Muscle of leg (tissue), 11 donors: ENCODE results near the gene ELOVL5. TPM values are rescaled to one million over a fixed set of nuclear protein-coding genes. Genes with fewer than 3 reads are reported as not detected.
A peak's percentile ranks its signal among the peaks of the same experiment; 100 is the strongest.
"Not testable (repeated sequence)": the region's sequence is repeated elsewhere in the genome, so short reads cannot be mapped to it uniquely, and the experiment has no call there.

ENCODE experiments used
- DNase-seq: peaks from one replicate; pipeline ENCODE4 v3.0.0; 2013
- H3K27ac ChIP-seq: one replicate; pipeline ENCODE4 v1.5.1; 2013; ENCODE audit warnings: mild to moderate bottlenecking, low read length, control low read depth
- H3K27me3 ChIP-seq: one replicate; pipeline ENCODE4 v1.6.1; 2013; ENCODE audit warnings: low read length; ENCODE audit not compliant: control insufficient read depth, insufficient read depth
- H3K36me3 ChIP-seq: one replicate; pipeline ENCODE4 v1.6.1; 2013; ENCODE audit warnings: low read length; ENCODE audit not compliant: control insufficient read depth, insufficient read depth
- H3K4me1 ChIP-seq: one replicate; pipeline ENCODE4 v1.6.1; 2013; ENCODE audit warnings: low read length; ENCODE audit not compliant: control insufficient read depth, insufficient read depth
- H3K4me3 ChIP-seq: one replicate; pipeline ENCODE4 v1.5.1; 2013; ENCODE audit warnings: low read length, control low read depth
- H3K9me3 ChIP-seq: replicated peaks from 2 replicates; pipeline ENCODE4 v1.6.1; 2013; ENCODE audit warnings: low read depth, low read length; ENCODE audit not compliant: control insufficient read depth
- whole genome bisulfite sequencing: methylation state at CpG from one replicate; pipeline ENCODE4 v1.1.5; 2013; ENCODE audit warnings: missing lambda C conversion rate; ENCODE audit not compliant: insufficient coverage; 5-methylcytosine and 5-hydroxymethylcytosine counted together
- polyA plus RNA-seq, 8 donors: library from polyadenylated mRNA; unstranded; fragments of 120-200 nt; gene quantifications; one replicate each; pipeline versions ENCODE4 v1.2.1 to v1.2.3, GENCODE V29; 2013; ENCODE audit warnings: inconsistent platforms in 1 of 8, low replicate concordance in 1 of 8; ENCODE audit not compliant: insufficient read length in 8 of 8, insufficient read depth in 1 of 8
- total RNA-seq: library from RNA; stranded (reverse); fragments of 120-200 nt; gene quantifications from one replicate; pipeline ENCODE4 v1.2.4, GENCODE V29; 2013

The ELOVL5 gene
- total and polyA plus RNA-seq, 9 donors = 21.5 to 52.0 (median 38.1) TPM

DNA sequence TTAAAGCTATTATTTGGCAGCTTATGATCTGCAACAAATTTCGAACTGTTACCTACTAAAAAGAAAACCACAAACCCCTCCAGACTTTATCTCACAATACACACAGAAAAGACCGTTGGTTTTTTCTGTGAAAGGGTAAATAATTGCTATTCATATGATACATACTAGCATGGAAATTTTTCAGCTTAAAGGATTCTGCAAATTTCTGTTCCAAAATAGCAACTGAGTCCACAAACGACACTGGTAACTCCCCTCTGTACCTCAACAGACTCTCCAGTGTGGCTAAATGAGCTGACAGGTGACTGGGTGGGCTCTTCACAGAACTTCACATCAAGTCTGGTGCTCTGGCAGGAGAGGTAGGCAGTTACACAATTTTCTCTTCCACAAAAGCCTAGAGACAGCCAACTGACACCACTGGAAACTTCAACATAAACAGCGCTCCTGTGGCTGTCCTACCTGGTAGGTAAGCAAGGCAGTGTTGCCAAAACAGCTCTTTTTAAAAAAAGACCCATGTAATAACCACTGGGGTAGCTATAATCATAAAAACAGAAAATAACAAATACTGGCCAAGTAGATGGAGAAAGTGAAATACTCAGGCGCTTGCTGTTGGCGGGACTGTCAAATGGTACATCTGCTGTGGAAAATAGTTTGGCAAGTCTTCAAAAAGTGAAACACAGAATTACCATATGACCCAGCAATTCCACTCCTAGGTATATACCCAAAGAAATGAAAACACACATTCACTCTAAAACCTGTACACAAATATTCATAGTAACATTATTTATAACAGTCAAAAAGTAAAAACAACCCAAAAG, 37.8 kb downstream of the ELOVL5 start:
- H3K27ac ChIP-seq = no peak overlapping the region
- no CpG with 5 or more reads among the region's 6 CpGs for WGBS
- H3K27me3 ChIP-seq = no peaks in the 10 kb centered on the region
- no peak overlapping the region for H3K4me3 ChIP-seq
- no peaks in the 10 kb centered on the region for H3K36me3 ChIP-seq
- H3K4me1 ChIP-seq = peaks cover 11% of the 10 kb centered on the region
- no peak for DNase-seq
- no peaks in the 10 kb centered on the region for H3K9me3 ChIP-seq

DNA sequence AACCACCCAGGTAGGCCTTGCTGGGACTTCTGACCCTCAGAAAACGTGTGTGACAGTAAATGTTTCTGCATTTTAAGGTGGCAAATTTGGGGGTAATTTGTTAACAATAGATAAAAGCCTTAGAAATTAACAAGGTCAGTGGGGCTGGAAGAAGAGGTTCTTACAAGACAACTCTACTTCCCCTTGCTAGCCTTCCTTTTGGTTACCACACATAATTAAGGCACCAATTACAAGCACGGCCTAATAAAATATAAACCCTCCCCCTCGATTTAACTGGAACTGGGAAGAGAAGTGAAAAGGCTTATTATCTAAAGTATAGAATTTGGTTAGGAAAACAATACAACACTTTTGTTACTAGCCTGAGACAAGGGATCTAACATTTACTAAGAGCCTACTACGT, 38.8 kb downstream of the ELOVL5 start:
- DNase-seq = no peak
- H3K4me3 ChIP-seq = no peak overlapping the region
- WGBS = no CpG with 5 or more reads among the region's 4 CpGs
- no peaks in the 10 kb centered on the region for H3K9me3 ChIP-seq
- H3K4me1 ChIP-seq = peaks cover 11% of the 10 kb centered on the region
- H3K36me3 ChIP-seq = no peaks in the 10 kb centered on the region
- no peak overlapping the region for H3K27ac ChIP-seq
- no peaks in the 10 kb centered on the region for H3K27me3 ChIP-seq

DNA sequence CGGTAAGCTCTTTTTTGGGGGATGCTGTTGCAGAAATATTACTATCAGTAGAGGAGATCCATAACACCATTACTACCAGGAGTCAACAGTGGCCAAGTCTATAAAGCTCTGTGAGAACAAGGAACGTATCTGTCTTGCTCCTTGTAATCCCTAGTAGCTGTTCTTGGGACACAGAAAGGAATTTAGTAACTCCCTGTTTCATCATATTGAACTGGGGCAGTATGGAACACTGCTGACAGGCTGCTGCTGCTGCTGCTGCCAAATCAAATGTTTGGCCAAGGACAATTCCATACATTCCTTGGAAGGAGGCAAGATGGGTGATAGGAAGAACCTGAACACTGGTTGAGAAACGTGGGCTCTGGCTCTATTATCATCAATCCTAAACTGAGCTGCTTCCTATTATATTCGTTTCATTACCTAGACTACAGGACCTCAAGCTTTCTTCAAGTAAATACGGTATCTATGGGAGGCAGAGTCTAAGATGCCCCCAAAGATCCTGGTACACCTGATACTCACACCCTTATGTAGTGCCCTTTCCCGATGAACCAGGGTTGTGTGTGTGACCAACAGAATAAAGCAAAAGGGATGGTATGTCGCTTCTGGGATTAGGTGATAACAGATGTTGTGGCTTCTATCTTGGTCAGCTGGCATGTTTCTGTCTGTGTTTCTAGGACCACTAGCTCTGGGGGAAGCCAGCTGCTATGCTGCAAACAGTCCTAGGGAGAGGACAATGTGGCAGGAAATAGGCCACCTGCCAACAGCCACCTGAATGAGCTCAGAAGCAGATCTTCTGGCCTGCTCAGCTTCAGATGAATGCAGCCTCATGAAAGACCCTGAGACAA, 39.5 kb downstream of the ELOVL5 start:
- peak; percentile 54 for DNase-seq
- peaks cover 11% of the 10 kb centered on the region for H3K4me1 ChIP-seq

DNA sequence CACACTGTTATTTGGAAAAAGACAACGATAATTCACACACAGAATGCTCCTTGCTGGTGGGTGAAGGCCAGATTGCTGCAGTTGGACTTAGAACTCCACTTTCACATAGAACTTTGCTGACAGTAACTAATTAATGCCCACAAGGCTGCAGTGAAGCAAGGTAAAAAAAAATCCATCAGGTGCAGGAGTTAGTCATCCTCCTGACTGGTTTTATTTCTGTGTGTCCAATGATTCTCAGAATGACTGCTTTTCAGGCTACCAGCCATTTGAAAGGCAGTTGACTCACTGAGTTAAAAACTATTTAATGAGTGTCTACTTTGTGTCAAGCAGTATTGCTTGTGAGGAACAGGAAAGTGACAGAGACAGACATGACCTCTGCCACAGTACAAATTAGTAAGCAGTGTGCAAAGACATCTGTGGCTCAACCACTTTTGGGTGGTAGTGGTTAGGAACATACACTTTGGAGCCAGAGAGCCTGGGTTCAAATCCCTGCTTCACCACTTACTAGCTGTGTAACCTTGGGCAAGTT, 41.9 kb downstream of the ELOVL5 start:
- no peak overlapping the region for H3K27ac ChIP-seq

More for the DNA sequence above, 39.5 kb downstream of the ELOVL5 start:
- H3K4me3 ChIP-seq = no peak overlapping the region
- no peaks in the 10 kb centered on the region for H3K27me3 ChIP-seq
- no peaks in the 10 kb centered on the region for H3K36me3 ChIP-seq
- 77% methylated on average over 2 of the region's 7 CpGs for WGBS
- H3K27ac ChIP-seq = no peak overlapping the region
- no peaks in the 10 kb centered on the region for H3K9me3 ChIP-seq

DNA sequence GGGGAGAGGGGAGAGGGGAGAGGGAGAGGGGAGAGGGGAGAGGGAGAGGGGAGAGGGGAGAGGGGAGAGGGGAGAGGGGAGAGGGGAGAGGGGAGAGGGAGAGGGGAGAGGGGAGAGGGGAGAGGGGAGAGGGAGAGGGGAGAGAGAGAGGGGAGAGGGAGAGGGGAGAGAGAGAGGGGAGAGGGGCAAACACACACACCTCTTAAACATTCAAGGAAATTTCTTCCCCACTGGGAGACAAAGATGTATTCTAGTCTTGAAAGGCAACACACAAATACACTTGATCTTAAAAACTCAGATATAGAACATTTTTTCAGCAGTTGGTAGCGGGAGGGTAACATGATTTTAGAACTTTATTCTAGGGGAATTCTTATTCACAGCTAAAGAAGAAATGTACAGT, 42.5 kb downstream of the ELOVL5 start:
- not testable (repeated sequence) for H3K9me3 ChIP-seq, H3K27me3 ChIP-seq, H3K4me3 ChIP-seq, H3K27ac ChIP-seq, H3K36me3 ChIP-seq, DNase-seq
- WGBS = no CpG with 5 or more reads among the region's 1 CpG
- peaks cover 13% of the 10 kb centered on the region for H3K4me1 ChIP-seq

More for the DNA sequence above, 41.9 kb downstream of the ELOVL5 start:
- Histone ChIP-seq H3K9me3 (no peaks in the 10 kb centered on the region), H3K4me3 (no peak overlapping the region), H3K4me1 (peaks cover 11% of the 10 kb centered on the region), H3K36me3 (no peaks in the 10 kb centered on the region), H3K27me3 (no peaks in the 10 kb centered on the region)
- DNase-seq = no peak
- no CpG with 5 or more reads among the region's 1 CpG for WGBS

DNA sequence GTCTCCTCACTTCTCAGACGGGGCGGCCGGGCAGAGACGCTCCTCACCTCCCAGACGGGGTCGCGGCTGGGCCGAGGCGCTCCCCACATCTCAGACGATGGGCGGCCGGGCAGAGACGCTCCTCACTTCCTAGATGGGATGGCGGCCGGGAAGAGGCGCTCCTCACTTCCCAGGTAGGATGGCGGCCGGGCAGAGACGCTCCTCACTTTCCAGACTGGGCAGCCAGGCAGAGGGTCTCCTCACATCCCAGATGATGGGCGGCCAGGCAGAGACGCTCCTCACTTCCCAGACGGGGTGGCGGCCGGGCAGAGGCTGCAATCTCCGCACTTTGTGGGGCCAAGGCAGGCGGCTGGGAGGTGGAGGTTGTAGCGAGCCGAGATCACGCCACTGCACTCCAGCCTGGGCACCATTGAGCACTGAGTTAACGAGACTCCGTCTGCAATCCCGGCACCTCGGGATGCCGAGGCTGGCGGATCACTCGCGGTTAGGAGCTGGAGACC, 43.2 kb downstream of the ELOVL5 start:
- H3K9me3 ChIP-seq, H3K27me3 ChIP-seq, DNase-seq, H3K36me3 ChIP-seq, H3K4me3 ChIP-seq, H3K27ac ChIP-seq: not testable (repeated sequence)
- peaks cover 17% of the 10 kb centered on the region for H3K4me1 ChIP-seq
- 100% methylated on average over 9 of the region's 37 CpGs for WGBS

DNA sequence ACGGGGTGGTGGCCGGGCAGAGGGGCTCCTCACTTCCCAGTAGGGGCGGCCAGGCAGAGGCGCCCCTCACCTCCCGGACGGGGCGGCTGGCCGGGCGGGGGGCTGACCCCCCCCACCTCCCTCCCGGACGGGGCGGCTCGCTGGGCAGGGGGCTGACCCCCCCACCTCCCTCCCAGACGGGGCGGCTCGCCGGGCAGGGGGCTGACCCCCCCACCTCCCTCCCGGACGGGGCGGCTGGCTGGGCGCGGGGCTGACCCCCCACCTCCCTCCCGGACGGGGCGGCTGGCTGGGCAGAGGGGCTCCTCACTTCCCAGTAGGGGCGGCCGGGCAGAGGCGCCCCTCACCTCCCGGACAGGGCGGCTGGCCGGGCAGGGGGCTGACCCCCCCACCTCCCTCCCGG, 43.8 kb downstream of the ELOVL5 start:
- peaks cover 17% of the 10 kb centered on the region for H3K4me1 ChIP-seq
- H3K27ac ChIP-seq, H3K9me3 ChIP-seq, DNase-seq, H3K27me3 ChIP-seq, H3K36me3 ChIP-seq, H3K4me3 ChIP-seq: not testable (repeated sequence)
- WGBS = 73% methylated on average over 3 of the region's 32 CpGs

DNA sequence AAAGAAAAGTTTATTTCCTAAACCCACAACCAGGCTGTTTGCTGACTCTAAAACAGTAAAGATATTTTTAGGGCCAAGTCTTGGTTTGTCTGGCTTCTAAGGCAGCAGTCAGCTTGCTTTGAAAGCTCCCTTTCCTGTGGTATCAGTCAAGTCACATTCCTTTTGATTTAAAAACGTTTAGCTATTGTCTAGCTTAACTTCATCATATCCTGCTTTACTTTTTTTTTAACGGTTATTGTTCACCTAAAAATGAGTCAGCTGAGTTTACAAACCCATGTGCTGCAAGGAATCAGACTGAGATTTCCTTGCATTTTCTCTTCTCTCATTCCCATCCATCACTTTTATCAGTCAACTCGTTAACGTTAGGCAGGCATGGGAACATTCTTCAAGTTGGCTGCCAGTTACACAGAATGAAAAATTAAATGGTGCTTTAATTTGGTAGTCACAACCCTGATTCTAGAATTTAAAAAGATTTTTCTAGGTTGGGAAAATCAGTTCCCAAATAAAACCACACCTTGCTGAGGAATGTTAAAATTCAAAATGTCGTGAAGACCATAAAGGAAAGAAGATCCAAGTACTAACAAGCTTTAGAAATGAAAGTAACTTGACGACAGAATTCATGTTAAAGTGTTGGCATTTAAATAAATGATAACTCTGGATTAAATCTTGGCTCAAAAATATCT, 45.9 kb downstream of the ELOVL5 start:
- H3K4me3 ChIP-seq = no peak overlapping the region
- no peaks in the 10 kb centered on the region for H3K9me3 ChIP-seq
- 0% methylated on average over 2 of the region's 6 CpGs for WGBS
- H3K4me1 ChIP-seq = peaks cover 10% of the 10 kb centered on the region
- peak overlapping the region; percentile 84 for H3K27ac ChIP-seq
- no peaks in the 10 kb centered on the region for H3K27me3 ChIP-seq
- H3K36me3 ChIP-seq = no peaks in the 10 kb centered on the region
- peak; percentile 41 for DNase-seq

DNA sequence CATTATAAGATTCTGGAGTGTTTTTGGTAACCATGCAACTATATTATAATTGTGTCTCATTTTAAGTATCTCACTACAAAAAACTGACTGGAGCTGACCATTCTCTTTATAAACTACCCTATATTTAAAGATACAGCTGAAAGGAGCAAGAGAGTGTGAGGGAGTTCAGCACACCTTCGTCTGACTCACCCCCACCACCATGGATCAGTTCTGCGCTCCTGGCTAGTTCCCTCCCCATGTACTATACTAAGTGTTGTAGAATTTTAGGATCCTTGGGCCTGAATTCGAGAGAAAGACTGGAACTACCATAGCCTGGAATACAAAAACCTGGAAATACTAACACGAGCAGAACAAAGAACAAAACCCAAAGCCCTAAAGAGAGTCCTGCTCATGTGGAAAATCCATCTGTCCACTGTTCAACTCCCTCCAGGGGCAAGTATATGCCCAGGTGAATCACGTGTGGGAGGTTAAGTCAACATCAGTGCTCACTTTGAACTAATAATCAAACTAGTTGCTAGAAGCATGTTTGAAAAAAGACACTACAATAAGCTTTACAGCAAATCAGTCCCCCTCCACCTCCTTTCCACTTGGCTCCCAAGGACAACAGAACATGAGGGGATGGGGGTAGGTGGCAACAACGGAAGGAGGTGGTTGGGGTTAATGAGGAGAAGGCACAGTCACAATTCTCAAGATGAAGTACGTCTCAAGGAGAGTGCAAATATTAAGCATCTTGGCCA, 46.8 kb downstream of the ELOVL5 start:
- no peaks in the 10 kb centered on the region for H3K36me3 ChIP-seq
- H3K27ac ChIP-seq = peak overlapping the region; percentile 84
- H3K4me1 ChIP-seq = peaks cover 10% of the 10 kb centered on the region
- DNase-seq = no peak
- no peaks in the 10 kb centered on the region for H3K9me3 ChIP-seq
- H3K27me3 ChIP-seq = no peaks in the 10 kb centered on the region
- 67% methylated on average over 1 of the region's 7 CpGs for WGBS
- no peak overlapping the region for H3K4me3 ChIP-seq
